Spleen (tissue), 7 donors: ENCODE measurements around the gene PRICKLE1.

Experiments used
- POLR2A ChIP-seq, 3 donors: fragments of 450-650 bp; IDR thresholded peaks; one replicate each; pipeline ENCODE4 v1.5.1; 2017; ENCODE audit warnings: antibody characterized with exemption in 3 of 3, mild to moderate bottlenecking in 1 of 3
- POLR2AphosphoS5 ChIP-seq, 3 donors: sonication (generic); formaldehyde crosslinking; IDR thresholded peaks; one replicate each; pipeline ENCODE4 v1.5.1; 2017; ENCODE audit warnings: antibody characterized with exemption in 3 of 3
- TF ChIP-seq, protein P1 (sequence below), 11 experiments: fragments of 200-600 bp in 7 of 11; fragments of 450-650 bp in 4 of 11; sonication (generic) in 4 of 11; IDR thresholded peaks in 8 of 11; conservative IDR thresholded peaks in 3 of 11; 1 replicate in 7 of 11; 2 replicates in 4 of 11; pipeline versions ENCODE4 v1.4.0 to v1.8.0; 2016 to 2021; ENCODE audit warnings: antibody characterized with exemption in 11 of 11, inconsistent platforms in 4 of 11, mild to moderate bottlenecking in 1 of 11
- donor health status: DM: no; HTN: no; CAD: no; lungs with moderate emphysema.
- donor health status: DM: no; HTN: no; CAD: no.
- donor health status: DM: no; HTN: no; CAD: no.

DNA sequence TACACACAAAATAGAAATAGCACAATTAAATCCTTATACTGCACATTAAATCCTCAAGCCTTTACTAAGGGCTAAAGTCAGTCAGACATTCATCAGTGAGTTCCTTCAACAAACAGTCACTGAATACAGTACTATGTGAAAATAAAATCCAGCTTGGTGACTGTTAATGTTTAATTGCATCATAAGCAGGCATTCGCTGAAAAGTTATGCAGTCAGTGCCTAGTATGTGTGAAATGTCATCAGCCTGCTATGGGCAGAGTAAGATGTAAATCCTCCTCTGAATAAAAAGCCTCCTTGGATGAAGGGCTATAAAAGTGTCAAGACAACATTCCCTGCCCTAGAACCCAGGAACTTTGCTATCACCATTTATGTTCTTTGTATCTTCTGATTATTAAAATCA is 116.4 kb downstream of the PRICKLE1 start:
- TF ChIP-seq, protein P1, sequence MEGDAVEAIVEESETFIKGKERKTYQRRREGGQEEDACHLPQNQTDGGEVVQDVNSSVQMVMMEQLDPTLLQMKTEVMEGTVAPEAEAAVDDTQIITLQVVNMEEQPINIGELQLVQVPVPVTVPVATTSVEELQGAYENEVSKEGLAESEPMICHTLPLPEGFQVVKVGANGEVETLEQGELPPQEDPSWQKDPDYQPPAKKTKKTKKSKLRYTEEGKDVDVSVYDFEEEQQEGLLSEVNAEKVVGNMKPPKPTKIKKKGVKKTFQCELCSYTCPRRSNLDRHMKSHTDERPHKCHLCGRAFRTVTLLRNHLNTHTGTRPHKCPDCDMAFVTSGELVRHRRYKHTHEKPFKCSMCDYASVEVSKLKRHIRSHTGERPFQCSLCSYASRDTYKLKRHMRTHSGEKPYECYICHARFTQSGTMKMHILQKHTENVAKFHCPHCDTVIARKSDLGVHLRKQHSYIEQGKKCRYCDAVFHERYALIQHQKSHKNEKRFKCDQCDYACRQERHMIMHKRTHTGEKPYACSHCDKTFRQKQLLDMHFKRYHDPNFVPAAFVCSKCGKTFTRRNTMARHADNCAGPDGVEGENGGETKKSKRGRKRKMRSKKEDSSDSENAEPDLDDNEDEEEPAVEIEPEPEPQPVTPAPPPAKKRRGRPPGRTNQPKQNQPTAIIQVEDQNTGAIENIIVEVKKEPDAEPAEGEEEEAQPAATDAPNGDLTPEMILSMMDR (IDR thresholded peaks at IDR 0.05 in 8 of 11, conservative IDR thresholded peaks at IDR 0.05 in 3 of 11), result no peak
- no peak for TF ChIP-seq POLR2AphosphoS5 (IDR thresholded peaks at IDR 0.05)
- TF ChIP-seq POLR2A (IDR thresholded peaks at IDR 0.05), result no peak
